HG03280 (cell line): ENCODE measurements around the gene KCNJ9.

Experiments used
- ATAC-seq: cut with Tn5 transposase; IDR thresholded peaks from one replicate; pipeline ENCODE4 v1.9.1; 2021; ENCODE audit warnings: mild to moderate bottlenecking, moderate library complexity; ENCODE audit not compliant: unreplicated experiment

KCNJ9 gene

GRCh38 chr1:160087118-160087662, 5.9 kb downstream of the KCNJ9 start:
- ATAC-seq, result no peak

DNA sequence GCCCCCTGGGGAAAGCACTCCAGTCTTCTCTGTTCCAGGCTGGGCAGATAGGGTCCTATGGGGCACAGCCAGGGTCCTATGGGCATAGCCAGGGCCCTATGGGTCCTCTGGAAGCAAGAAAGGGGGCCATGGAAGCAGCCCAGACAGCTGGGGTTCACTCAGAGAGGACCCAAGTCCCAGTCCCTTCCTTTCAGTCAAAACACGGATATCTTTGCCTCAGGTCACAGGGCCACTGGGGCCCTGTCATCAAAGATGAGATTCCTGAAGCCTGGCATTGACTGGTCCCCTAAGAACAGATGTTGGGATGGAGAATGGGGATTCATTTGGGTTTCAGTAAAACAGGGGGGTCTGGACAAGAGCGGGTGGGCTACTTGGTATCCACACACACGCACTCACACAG, 8.5 kb downstream of the KCNJ9 start:
- no peak for ATAC-seq

DNA sequence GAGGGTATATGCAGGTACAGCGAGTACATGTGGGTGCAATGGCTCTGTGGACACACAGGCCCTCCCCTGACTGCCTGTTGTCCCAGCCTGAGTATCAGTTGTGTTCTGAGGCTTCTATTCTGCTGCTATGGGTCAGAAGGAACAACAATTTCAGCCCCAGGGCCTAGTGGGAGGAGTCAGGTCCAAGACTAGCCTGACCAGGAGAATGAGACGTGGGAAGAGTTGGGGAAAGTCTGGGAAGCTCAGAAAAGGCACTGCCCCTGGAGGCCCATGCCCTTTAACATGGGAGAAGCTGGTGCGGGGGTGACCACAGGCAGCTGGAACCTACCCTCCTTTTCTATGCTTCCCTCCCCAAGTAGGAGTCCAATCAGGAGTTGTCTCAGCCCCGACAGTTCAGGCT, 9.4 kb downstream of the KCNJ9 start:
- no peak for ATAC-seq

- ATAC-seq, result no peak
Observed at GRCh38 chr1:160091666-160092223, 10.4 kb downstream of the KCNJ9 start.

DNA sequence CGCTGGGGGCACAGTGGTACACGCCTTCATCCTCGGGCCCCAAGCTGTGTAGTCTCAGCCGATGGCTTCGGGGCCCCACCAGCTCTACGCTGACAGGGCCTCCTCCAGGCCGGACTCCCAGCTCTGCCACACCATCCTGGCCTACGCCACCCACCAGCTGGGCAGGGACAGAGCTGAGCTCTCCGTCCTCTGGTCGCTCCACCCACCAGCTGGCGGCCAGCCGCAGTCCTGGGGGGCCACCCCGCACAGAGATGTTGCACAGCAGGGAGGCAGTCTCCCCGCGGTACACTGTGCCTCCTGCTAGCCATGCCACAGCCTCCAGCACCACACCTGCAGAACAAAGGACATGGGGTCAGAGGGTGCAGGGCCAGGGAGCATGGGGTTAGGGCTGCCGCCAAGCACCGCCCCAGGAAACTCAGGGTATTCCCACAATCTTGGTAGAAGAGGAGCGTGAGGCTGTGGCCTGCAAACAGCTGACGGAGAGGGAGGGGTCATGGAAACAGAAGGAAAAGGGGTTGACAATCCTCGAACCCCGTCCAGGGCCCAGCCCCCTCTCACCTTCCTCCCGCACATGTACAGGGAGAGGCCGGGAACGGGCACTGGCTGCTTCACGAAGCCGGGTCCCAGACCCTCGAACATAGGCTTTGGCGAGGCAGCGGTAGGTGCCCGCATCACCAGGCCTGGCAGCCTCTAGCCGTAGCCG, 11.2 kb downstream of the KCNJ9 start:
- ATAC-seq, result no peak

DNA sequence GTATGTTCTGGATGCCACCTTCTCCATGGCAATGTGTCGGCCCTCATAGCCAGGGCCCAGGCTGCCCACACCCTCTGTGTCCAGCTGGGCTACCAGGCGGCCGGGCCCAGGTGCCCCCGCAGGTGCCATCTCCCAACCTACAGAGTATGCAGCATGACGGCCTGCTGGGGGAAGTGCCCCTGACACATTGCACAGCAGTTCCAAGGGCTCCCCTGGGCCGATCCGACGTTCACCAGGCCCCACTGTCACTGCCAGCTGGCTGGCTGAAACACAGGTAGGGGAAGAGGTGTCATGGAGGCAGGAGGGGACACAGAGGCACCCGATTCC, 11.7 kb downstream of the KCNJ9 start:
- no peak for ATAC-seq

- ATAC-seq, result no peak
Observed at GRCh38 chr1:160093624-160094290, 12.4 kb downstream of the KCNJ9 start.

DNA sequence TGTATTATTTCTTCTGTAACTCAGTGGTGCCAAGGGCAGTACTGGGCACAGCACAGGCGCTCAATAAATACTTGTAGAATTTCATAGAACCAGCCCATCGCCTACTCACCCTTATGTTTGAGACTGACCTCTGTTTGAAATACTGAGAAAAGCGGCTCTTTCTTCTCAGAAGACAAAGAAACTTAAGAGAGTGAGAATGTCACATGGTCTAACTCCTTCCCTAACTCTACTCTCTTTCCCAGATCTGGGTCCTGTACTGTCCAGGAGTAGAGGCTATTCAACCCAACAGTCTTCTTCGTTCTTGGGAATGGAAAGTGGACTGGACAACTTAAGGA, 12.9 kb downstream of the KCNJ9 start:
- no peak for ATAC-seq

- ATAC-seq, result no peak
Observed at GRCh38 chr1:160094806-160095205, 13.5 kb downstream of the KCNJ9 start.

DNA sequence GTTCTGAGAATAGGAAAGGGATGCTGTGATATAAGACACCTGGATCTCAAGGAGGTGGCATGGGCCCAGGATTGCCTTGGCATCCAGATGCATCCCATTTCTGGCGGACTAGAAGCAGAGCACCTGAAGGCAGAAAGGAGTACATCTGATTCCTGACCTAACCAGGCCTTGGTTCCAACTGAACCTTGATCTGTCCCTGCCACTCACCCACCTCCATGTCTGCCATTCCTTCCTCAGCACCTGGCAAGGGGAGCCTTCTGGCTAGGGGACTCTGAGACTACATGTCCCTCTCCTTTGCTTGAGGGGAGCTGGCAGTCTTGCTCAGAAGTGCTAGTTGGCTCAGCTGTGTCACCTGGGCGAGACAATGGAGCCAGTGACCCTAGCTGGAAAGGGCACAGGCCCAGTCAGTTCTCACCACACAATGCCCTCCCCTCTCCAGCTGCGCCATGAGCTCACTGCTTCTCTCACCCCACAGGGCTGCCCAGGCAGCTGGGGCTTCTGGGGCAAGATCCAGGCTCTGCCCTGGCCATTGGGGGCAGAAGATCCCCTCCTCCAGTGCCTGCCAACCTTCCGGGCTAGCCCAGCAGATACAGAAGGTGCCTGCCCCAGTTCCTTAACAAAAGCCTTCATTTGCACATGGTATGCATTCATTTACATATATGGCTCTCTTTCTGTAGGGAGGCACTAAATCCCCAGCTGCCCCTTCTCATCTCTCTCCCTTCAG, 14.2 kb downstream of the KCNJ9 start:
- no peak for ATAC-seq

DNA sequence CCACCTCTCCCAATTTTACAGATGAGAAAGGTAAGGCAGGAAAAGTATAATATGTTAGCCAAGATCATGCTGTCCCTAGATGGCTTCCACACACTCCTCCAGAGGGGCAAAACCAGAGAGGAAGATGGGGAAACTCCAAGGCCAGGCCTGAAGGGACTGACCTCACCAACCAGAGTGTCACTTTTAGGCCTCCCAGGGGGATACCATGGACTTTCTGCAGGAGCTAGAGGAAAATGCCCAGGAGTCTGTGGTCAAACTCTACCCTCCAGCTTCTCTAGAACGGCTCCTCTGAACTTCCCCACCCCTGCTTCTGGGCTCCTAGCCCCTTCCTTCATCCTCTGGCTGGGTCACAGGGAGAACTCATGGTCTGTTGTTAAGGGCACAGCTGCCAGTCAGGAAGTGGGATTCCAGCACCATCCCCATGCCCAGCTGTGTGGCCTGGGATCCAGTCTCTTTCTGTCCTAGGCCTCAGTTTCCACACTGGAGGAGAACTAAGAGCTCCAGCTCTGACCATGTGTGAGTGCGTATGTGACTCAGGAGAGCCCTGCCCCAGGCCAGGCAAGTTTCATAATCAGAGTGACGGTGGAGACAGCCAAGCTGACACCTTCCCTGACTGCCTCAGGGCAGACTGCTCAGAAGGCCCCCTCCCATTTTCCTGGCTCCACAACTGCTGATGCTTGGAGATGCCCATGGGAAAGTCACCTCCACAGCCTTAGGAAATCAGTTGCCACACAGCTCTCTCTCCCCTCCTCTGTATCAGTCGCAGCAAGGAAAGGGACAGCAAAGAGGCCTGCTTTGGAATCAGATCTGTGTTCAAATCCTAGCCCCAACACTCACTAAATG, 15.2 kb downstream of the KCNJ9 start:
- ATAC-seq, result no peak

DNA sequence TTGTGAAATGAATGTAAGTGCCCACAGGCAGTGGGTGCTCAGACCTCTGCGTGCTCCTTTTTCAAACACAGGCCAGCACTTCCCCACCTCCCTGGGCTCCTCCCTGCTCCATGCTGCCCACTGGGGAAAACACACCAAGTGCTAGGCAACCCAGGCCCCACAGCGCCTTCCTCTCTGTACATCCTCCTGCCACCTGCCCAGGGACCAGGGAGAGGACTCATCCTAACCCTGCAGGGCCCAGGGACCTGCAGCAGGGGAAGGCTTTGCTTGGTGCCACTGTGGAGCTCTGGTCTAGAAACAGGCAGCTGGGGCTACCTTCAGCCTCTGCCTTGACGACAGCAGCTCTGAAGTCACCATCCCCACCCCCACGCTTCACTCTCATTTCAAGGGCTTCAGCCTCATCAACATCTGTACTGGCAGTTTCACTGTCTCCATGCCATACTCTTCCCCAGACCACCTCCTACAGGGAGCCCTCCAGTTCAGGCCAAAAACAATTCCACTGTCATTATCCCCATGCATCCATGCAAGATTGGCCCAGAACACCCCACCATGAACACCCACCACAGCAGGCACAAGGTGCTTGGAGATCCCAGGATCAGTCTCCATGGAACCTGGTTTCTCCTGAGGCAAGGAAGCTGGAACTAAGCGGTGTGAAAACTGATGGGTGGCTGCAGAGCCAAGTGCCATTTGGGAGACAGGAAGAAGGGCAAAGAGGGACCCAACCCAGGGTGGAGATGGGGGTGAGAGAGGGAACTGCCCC, 16.0 kb downstream of the KCNJ9 start:
- no peak for ATAC-seq

GRCh38 chr1:160097911-160098851, 16.8 kb downstream of the KCNJ9 start, which contains the start of gene IGSF8:
Gene IGSF8, minus strand, starts transcription at chr1:160098619. Its CDS starts 147 bp downstream, at chr1:160098472.
- ATAC-seq, result peak; percentile 44

DNA sequence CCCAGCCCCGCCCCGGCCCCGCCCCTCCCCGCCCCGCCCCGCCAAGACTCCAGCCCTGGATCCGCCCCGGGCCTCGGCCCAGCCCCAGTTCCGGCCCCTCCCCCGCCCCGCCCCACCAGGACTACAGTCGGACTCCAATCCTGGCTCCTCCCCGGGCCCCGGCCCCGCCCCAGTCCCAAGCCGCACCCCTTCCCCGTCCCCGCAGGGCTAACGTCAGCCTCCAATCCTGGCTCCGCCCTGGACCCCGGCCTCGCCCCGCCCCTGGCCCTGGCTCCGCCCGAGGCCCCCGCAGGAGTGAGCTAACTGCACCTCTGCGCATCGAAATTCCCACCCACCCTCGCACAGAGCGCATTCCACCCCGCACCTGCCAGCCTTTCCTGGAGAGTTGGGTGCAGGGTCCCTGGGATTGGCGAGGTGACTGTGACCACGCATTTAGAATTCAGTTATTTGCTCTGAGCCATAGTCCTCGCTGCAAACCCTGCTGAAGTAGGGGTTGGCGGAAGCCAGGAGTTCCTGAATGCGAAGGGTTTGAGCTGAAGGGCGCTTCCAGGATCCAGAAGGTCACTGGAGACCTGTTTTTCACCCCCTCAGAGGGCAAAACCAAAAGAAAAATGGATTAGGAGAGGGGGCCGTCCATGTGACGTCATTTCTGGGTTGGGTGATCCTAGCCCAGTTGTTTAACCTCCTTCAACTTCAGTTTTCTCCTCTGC, 17.7 kb downstream of the KCNJ9 start:
- peak; percentile 85 for ATAC-seq

- no peak for ATAC-seq
Observed at GRCh38 chr1:160099716-160100375, 18.5 kb downstream of the KCNJ9 start.

DNA sequence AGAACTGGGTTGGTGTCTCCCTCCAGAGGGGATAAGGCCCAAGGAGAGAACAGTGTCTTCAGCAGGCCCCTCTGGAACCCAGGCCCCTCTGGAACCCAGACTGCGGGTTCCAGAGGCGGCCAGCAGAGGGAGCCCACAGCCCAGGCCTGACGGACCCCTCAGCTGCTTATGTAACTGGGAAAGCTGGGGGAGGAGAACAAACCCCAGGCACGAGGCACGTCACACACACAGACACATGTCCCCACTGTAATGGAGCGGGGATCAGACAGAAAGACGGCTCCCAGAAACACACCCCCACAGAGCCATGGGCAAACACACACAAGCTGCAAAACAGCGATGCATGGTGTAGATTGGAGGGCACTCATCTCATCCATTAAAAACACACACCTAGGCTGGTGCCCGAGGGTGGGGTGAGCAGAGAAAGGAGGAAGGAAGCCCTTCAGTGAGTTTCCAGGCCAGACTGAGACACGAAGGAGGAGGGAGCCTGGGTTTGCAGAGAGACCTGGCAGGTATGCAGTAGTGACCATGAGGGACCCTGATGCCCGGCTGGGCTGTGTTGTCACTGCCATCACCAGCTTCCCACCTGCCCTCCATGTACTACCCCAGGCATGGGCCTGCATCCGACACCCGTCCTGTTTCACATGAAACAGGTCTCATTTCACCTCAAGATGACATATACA, 19.8 kb downstream of the KCNJ9 start:
- peak; percentile 32 for ATAC-seq
